ENCODE measurements around the gene CARNS1. TPM values are rescaled to one million over a fixed set of nuclear protein-coding genes. Genes with fewer than 3 reads are reported as not detected.

The CARNS1 gene
- polyA plus RNA-seq, 1 experiment = 0.12 TPM

GRCh38 chr11:67372993-67373647 lies 42.4 kb upstream of the CARNS1 start, which contains the start of gene CLCF1:
Gene CLCF1 (minus strand): TSS chr11:67373598. CDS start chr11:67373539, 59 bp downstream.
- ChIA-PET CTCF (interaction anchor here (1.1 to 24.6 kb wide), 6 partner anchors 9 to 133 kb away, joined by 3 to 892 read pairs (median 40); partner anchors contain the start of genes POLD4 and PPP1CA), POLR2A (interaction anchor here (0.5 to 1.5 kb wide), 4 partner anchors 18 to 56 kb away, joined by 3 to 23 read pairs (median 6); partner anchors contain the start of genes PPP1CA and RAD9A)
- H3K36me3 ChIP-seq (ENCODE audit: control insufficient read depth, insufficient read depth, low read length) = peaks cover 2% of the 10 kb centered on the region
- TF ChIP-seq, protein P1, sequence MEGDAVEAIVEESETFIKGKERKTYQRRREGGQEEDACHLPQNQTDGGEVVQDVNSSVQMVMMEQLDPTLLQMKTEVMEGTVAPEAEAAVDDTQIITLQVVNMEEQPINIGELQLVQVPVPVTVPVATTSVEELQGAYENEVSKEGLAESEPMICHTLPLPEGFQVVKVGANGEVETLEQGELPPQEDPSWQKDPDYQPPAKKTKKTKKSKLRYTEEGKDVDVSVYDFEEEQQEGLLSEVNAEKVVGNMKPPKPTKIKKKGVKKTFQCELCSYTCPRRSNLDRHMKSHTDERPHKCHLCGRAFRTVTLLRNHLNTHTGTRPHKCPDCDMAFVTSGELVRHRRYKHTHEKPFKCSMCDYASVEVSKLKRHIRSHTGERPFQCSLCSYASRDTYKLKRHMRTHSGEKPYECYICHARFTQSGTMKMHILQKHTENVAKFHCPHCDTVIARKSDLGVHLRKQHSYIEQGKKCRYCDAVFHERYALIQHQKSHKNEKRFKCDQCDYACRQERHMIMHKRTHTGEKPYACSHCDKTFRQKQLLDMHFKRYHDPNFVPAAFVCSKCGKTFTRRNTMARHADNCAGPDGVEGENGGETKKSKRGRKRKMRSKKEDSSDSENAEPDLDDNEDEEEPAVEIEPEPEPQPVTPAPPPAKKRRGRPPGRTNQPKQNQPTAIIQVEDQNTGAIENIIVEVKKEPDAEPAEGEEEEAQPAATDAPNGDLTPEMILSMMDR (IDR thresholded peaks at IDR 0.05; ENCODE audit: insufficient read depth, low read depth, low read length) = no peak
- H3K4me3 ChIP-seq (ENCODE audit: low read depth, low read length) = peak within 1 kb of the TSS; percentile 72
- no peaks in the 10 kb centered on the region for H3K27me3 ChIP-seq (ENCODE audit: control insufficient read depth, insufficient read depth, low read length)
- no peak for DNase-seq (ENCODE audit: low read depth)

- TF ChIP-seq, protein P1 (IDR thresholded peaks at IDR 0.05; ENCODE audit: insufficient read depth, low read depth, low read length) = peak; percentile 45
- peak; percentile 89 for DNase-seq (ENCODE audit: low read depth)
- H3K4me3 ChIP-seq (ENCODE audit: low read depth, low read length) = peak overlapping the region; percentile 72
- peaks cover 2% of the 10 kb centered on the region for H3K36me3 ChIP-seq (ENCODE audit: control insufficient read depth, insufficient read depth, low read length)
- CTCF ChIA-PET = interaction anchor here (1.1 to 24.6 kb wide), 7 partner anchors 8 to 132 kb away, joined by 3 to 892 read pairs (median 3); partner anchors contain the start of genes POLD4 and PPP1CA
- no peaks in the 10 kb centered on the region for H3K27me3 ChIP-seq (ENCODE audit: control insufficient read depth, insufficient read depth, low read length)
- POLR2A ChIA-PET = interaction anchor here (0.5 to 1.5 kb wide), 6 partner anchors 18 to 88 kb away, joined by 3 to 23 read pairs (median 6); partner anchors contain the start of genes PPP1CA and RAD9A
Measured at GRCh38 chr11:67373648-67374570, 41.6 kb upstream of the CARNS1 start.

- TF ChIP-seq, protein P1 (IDR thresholded peaks at IDR 0.05; ENCODE audit: insufficient read depth, low read depth, low read length) = no peak
- peaks cover 2% of the 10 kb centered on the region for H3K36me3 ChIP-seq (ENCODE audit: control insufficient read depth, insufficient read depth, low read length)
- POLR2A ChIA-PET = interaction anchor here (0.6 to 1.5 kb wide), 4 partner anchors 21 to 179 kb away, joined by 5 to 23 read pairs (median 12); partner anchors contain the start of gene PPP1CA
- CTCF ChIA-PET = interaction anchor here (1.1 to 24.6 kb wide), 6 partner anchors 7 to 57 kb away, joined by 3 to 892 read pairs (median 40); partner anchors contain the start of genes POLD4 and PPP1CA
- peak overlapping the region; percentile 20 for H3K4me3 ChIP-seq (ENCODE audit: low read depth, low read length)
- DNase-seq (ENCODE audit: low read depth) = no peak
- no peaks in the 10 kb centered on the region for H3K27me3 ChIP-seq (ENCODE audit: control insufficient read depth, insufficient read depth, low read length)
Measured at GRCh38 chr11:67374571-67375281, 40.8 kb upstream of the CARNS1 start.

DNA sequence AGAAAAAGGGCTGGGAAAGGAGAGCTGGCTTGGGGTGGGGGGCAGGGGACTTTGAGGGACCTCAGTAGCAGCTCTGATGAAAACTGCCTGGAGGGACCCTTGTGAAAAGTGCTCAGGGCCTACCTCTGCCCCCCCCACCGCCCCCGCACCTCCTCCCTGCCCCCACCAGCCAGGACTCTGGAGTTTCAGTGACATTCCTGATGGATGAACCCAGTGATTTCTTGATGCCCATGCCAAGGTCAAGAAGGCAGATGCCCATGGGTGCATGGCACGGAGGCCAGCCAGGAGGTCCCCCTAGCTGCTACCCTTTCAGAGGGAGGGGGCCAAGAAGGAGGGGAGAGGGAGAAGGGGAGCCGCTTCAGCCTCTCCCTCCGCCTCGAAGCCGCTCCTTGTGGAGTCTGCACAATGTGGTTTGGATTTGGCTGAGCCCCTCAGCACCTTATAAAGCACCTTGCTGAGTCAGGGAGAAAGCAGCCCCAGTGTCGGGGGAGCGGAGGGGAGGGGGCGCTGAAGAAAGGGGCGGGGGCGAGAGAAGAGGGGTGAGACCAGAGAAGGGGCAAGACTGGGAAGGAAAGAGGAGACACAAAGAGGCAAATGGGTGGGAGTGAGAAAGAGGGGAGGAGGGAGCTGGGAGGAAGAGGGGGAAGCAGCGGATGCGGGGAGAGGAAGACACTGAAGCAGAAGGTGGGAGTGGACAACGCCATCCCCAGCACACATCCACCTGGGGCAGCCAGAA lies 40.0 kb upstream of the CARNS1 start:
- TF ChIP-seq, protein P1 (IDR thresholded peaks at IDR 0.05; ENCODE audit: insufficient read depth, low read depth, low read length) = no peak
- Histone ChIP-seq H3K4me3 (ENCODE audit: low read depth, low read length) (no peak overlapping the region), H3K36me3 (ENCODE audit: control insufficient read depth, insufficient read depth, low read length) (peaks cover 2% of the 10 kb centered on the region), H3K27me3 (ENCODE audit: control insufficient read depth, insufficient read depth, low read length) (no peaks in the 10 kb centered on the region)
- DNase-seq (ENCODE audit: low read depth) = no peak
- POLR2A ChIA-PET = interaction anchor here (0.6 to 0.7 kb wide), 2 partner anchors 22 to 180 kb away, joined by 12 to 13 read pairs; no protein-coding TSS in a partner anchor
- CTCF ChIA-PET = interaction anchor here (1.1 to 24.6 kb wide), 5 partner anchors 17 to 113 kb away, joined by 4 to 892 read pairs (median 10); partner anchors contain the start of genes GRK2, POLD4 and PPP1CA
